SU-DHL-6 (cell line): ENCODE results near the gene MFSD11.
"Not testable (repeated sequence)": the region's sequence is repeated elsewhere in the genome, so short reads cannot be mapped to it uniquely, and the experiment has no call there.

Source experiments
- H2AFZ ChIP-seq: fragments of 200-600 bp; sonication (generic); 2 replicates; pipeline ENCODE4 v1.6.1; 2014; ENCODE audit warnings: low read depth, mild to moderate bottlenecking, moderate library complexity, mixed read lengths, antibody characterized with exemption, low read length; ENCODE audit not compliant: severe bottlenecking
- H3F3A ChIP-seq: fragments of 200-600 bp; shearing (Covaris generic); 2 replicates; pipeline ENCODE4 v1.6.0; 2016; ENCODE audit warnings: antibody characterized with exemption, mild to moderate bottlenecking; ENCODE audit not compliant: insufficient read depth
- H3K27ac ChIP-seq: fragments of 200-600 bp; sonication (generic); 2 replicates; pipeline ENCODE4 v1.5.1; 2016; ENCODE audit warnings: low read depth, mild to moderate bottlenecking, low read length, moderate library complexity, mixed read lengths
- H3K27me3 ChIP-seq: fragments of 200-600 bp; sonication (generic), shearing (Covaris generic); 2 replicates; pipeline ENCODE4 v1.6.0; 2014; ENCODE audit warnings: mild to moderate bottlenecking, low read length
- H3K36me3 ChIP-seq: fragments of 200-600 bp; sonication (generic); 2 replicates; pipeline ENCODE4 v1.6.1; 2014; ENCODE audit warnings: mild to moderate bottlenecking, low read length, mixed read lengths
- H3K4me2 ChIP-seq: fragments of 300-600, 200-600 bp; shearing (Covaris generic), sonication (generic); 2 replicates; pipeline ENCODE4 v1.6.0; 2014; ENCODE audit warnings: low read length, low read depth, mild to moderate bottlenecking; ENCODE audit not compliant: poor library complexity, severe bottlenecking
- H3K4me3 ChIP-seq: fragments of 200-600 bp; sonication (generic); 2 replicates; pipeline ENCODE4 v1.5.1; 2014; ENCODE audit warnings: antibody characterized with exemption, low read length, mild to moderate bottlenecking, mixed read lengths; ENCODE audit not compliant: insufficient read depth, poor library complexity, severe bottlenecking
- H3K79me2 ChIP-seq: fragments of 200-600 bp; sonication (generic); 2 replicates; pipeline ENCODE4 v1.6.1; 2014; ENCODE audit warnings: mild to moderate bottlenecking, low read length, moderate library complexity; ENCODE audit not compliant: insufficient read depth
- H3K9ac ChIP-seq: fragments of 200-600 bp; sonication (generic); 2 replicates; pipeline ENCODE4 v1.7.0; 2014; ENCODE audit warnings: mild to moderate bottlenecking, low read length
- H3K9me2 ChIP-seq: fragments of 200-600 bp; sonication (generic); replicated peaks from 2 replicates; pipeline ENCODE4 v1.6.1; 2014; ENCODE audit warnings: low read length; ENCODE audit not compliant: insufficient read depth
- H3K9me3 ChIP-seq: fragments of 200-600 bp; sonication (generic); 2 replicates; pipeline ENCODE4 v1.6.1; 2014; ENCODE audit warnings: low read length, mixed read lengths; ENCODE audit not compliant: insufficient read depth
- H4K20me1 ChIP-seq: fragments of 200-600 bp; sonication (generic); 2 replicates; pipeline ENCODE4 v1.6.1; 2014; ENCODE audit warnings: low read depth, mild to moderate bottlenecking, antibody characterized with exemption, low read length, moderate library complexity, mixed read lengths
- CTCF ChIP-seq: fragments of 200-600 bp; sonication (generic); IDR thresholded peaks from one replicate; pipeline ENCODE4 v1.5.1; 2017; ENCODE audit warnings: antibody characterized with exemption, mild to moderate bottlenecking, low read length, moderate library complexity; ENCODE audit not compliant: insufficient read depth, poor library complexity, severe bottlenecking
- EZH2phosphoT487 ChIP-seq: fragments of 200-600 bp; sonication (generic), shearing (Covaris generic); conservative IDR thresholded peaks from 2 replicates; pipeline ENCODE4 v1.6.1; 2018; ENCODE audit warnings: mild to moderate bottlenecking, antibody characterized with exemption, low read length, moderate library complexity, mixed read lengths

Gene MFSD11

GRCh38 chr17:76696763-76697701 is 40.9 kb upstream of the MFSD11 start:
- Histone ChIP-seq H3K79me2 (no peaks in the 10 kb centered on the region), H2AFZ (no peak overlapping the region), H3K27ac (no peak overlapping the region)

GRCh38 chr17:76697702-76698465 is 40.0 kb upstream of the MFSD11 start:
- no peak overlapping the region for H3K4me2 ChIP-seq
- H3K27ac ChIP-seq: no peak overlapping the region
- no peaks in the 10 kb centered on the region for H3K79me2 ChIP-seq
- no peaks in the 10 kb centered on the region for H3K9me3 ChIP-seq
- TF ChIP-seq EZH2phosphoT487: no peak
- TF ChIP-seq CTCF: no peak
- H3F3A ChIP-seq: no peaks in the 10 kb centered on the region
- H2AFZ ChIP-seq: no peak overlapping the region
- no peaks in the 10 kb centered on the region for H3K27me3 ChIP-seq
- no peaks in the 10 kb centered on the region for H3K9me2 ChIP-seq
- H4K20me1 ChIP-seq: no peaks in the 10 kb centered on the region
- H3K9ac ChIP-seq: no peak overlapping the region
- H3K36me3 ChIP-seq: no peaks in the 10 kb centered on the region
- no peak overlapping the region for H3K4me3 ChIP-seq

More at GRCh38 chr17:76696763-76697701, 40.9 kb upstream of the MFSD11 start:
- no peaks in the 10 kb centered on the region for H3K9me2 ChIP-seq
- H3K36me3 ChIP-seq: no peaks in the 10 kb centered on the region
- H3K9ac ChIP-seq: no peak overlapping the region
- no peaks in the 10 kb centered on the region for H4K20me1 ChIP-seq
- no peak overlapping the region for H3K4me3 ChIP-seq
- no peaks in the 10 kb centered on the region for H3K27me3 ChIP-seq
- no peak overlapping the region for H3K4me2 ChIP-seq
- H3K9me3 ChIP-seq: no peaks in the 10 kb centered on the region
- H3F3A ChIP-seq: no peaks in the 10 kb centered on the region
- no peak for TF ChIP-seq CTCF
- no peak for TF ChIP-seq EZH2phosphoT487

DNA sequence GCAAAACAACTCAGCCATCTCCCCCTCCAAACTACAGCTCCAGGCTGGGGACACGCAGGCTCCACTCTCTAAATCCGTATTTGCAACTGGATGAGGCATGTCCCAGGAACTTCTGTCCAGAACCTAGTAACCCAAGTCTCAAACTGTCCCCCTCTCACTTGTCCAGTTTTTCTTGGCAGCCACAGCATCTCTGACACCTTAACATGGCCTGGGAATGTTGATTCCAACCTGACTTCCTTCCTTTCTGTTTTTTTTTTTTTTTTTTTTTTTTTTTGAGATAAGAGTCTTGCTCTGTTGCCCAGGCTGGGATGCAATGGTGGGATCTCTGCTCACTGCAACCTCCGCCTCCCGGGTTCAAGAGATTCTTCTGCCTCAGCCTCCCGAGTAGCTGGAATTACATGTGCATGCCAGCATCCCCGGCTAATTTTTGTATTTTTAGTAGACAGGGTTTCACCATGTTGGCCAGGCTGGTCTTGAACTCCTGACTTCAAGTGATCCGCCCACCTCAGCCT is 39.4 kb upstream of the MFSD11 start:
- H3F3A ChIP-seq, H4K20me1 ChIP-seq, H3K9me2 ChIP-seq, H3K27me3 ChIP-seq, H2AFZ ChIP-seq, H3K36me3 ChIP-seq, H3K9ac ChIP-seq, H3K79me2 ChIP-seq, H3K27ac ChIP-seq, H3K4me3 ChIP-seq, H3K4me2 ChIP-seq, H3K9me3 ChIP-seq: not testable (repeated sequence)

DNA sequence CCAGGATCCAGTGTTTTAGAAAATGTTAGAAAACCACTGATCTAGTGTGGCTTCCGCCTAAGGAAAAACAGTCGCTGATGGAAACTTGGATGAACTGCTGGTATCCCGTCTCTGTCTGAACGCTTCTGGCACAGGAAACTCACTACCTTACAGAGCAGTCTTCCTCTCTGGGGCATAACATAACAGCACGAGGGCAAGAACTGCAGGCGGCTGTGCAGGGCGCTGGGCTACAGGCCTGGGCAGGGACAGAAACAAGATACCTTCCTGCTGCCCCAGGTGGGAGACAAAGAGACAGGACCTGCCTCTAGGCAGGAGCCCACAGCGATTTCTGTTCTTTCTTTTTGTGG is 37.7 kb upstream of the MFSD11 start:
- TF ChIP-seq EZH2phosphoT487: no peak
- TF ChIP-seq CTCF: no peak
- no peak overlapping the region for H3K9ac ChIP-seq
- no peaks in the 10 kb centered on the region for H4K20me1 ChIP-seq
- no peak overlapping the region for H3K4me3 ChIP-seq
- no peak overlapping the region for H2AFZ ChIP-seq
- no peaks in the 10 kb centered on the region for H3F3A ChIP-seq
- no peaks in the 10 kb centered on the region for H3K79me2 ChIP-seq
- no peak overlapping the region for H3K27ac ChIP-seq
- H3K9me3 ChIP-seq: no peaks in the 10 kb centered on the region
- H3K9me2 ChIP-seq: no peaks in the 10 kb centered on the region
- no peak overlapping the region for H3K4me2 ChIP-seq
- H3K36me3 ChIP-seq: no peaks in the 10 kb centered on the region
- H3K27me3 ChIP-seq: no peaks in the 10 kb centered on the region
